ENCODE results near the gene CD7. TPM values are rescaled to one million over a fixed set of nuclear protein-coding genes. Genes with fewer than 3 reads are reported as not detected.

CD7 gene
- total and polyA plus RNA-seq, 9 of the 15 experiments (the other 6 are each of a cell fraction or from before 2014, with no cell fraction given) = 0.21 to 0.35 TPM; not detected in 7

DNA sequence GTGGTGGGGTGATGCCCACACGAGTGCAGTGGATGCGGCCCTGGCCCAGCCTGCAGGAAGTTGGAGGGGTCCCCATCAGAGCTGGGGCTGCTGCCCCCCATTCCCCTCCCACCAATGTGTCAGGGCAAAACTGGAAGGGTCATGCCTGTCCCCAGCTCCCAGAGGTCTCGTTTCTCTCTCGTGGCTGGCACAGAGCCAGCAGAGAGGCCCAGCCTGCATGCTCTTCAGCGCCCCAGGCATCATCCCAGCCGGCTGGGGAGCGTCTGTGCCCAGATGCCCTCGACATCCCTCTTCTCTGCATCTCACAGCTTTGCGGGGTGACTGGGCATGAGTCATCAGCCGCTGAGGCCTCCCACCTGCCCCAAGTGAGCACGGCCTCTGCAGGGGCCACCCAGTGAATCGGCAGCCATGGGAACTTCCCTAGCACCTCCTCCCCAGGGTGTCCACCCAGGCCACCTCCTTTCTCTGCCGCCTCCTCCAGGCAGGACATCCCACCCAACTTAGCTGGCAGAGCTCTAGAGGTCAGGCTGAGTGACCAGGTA lies 34.1 kb downstream of the CD7 start (continued):
- TF ChIP-seq TEAD4 (IDR thresholded peaks at IDR 0.05; ENCODE audit: low read length) (no peak), TEAD4 (CRISPR knock-in tag; IDR thresholded peaks at IDR 0.05; ENCODE audit: borderline replicate concordance) (peak; percentile 36), CBX8 (IDR thresholded peaks at IDR 0.05; ENCODE audit: borderline replicate concordance, extremely low read depth, low read depth, low read length, poor library complexity, severe bottlenecking) (no peak), SMAD2 (IDR thresholded peaks at IDR 0.05; ENCODE audit: low read depth, low read length) (no peak), FOXK1 (CRISPR knock-in tag; IDR thresholded peaks at IDR 0.05; ENCODE audit: borderline replicate concordance) (no peak), RBM39 (optimal IDR thresholded peaks at IDR 0.05; ENCODE audit: low read depth, low read length) (no peak), DLX4 (CRISPR knock-in tag; IDR thresholded peaks at IDR 0.05) (no peak), ERF (CRISPR knock-in tag; IDR thresholded peaks at IDR 0.05) (no peak), HNRNPL (IDR thresholded peaks at IDR 0.05; ENCODE audit: low read depth, low read length) (no peak), NFIC (IDR thresholded peaks at IDR 0.05) (peak; percentile 97), PHTF2 (CRISPR knock-in tag; IDR thresholded peaks at IDR 0.05) (no peak), ZNF75A (CRISPR knock-in tag; IDR thresholded peaks at IDR 0.05) (no peak), NFIX (CRISPR knock-in tag; IDR thresholded peaks at IDR 0.05; ENCODE audit: low read depth) (peak; percentile 32; the same call in 1 of the 2 replicates), HSF4 (CRISPR knock-in tag; IDR thresholded peaks at IDR 0.05; ENCODE audit: borderline replicate concordance) (no peak), JUNB (CRISPR knock-in tag; conservative IDR thresholded peaks at IDR 0.05) (0 out of 2 replicates have a peak, but pooled peaks have one; percentile 46), TBP (optimal IDR thresholded peaks at IDR 0.05; ENCODE audit: low read depth, low read length) (no peak), TAF7 (tag; IDR thresholded peaks at IDR 0.05) (no peak), ZFP36 (IDR thresholded peaks at IDR 0.05; ENCODE audit: low read depth, low read length, partially characterized antibody) (peak; percentile 97)
- TF ChIP-seq, protein P1, sequence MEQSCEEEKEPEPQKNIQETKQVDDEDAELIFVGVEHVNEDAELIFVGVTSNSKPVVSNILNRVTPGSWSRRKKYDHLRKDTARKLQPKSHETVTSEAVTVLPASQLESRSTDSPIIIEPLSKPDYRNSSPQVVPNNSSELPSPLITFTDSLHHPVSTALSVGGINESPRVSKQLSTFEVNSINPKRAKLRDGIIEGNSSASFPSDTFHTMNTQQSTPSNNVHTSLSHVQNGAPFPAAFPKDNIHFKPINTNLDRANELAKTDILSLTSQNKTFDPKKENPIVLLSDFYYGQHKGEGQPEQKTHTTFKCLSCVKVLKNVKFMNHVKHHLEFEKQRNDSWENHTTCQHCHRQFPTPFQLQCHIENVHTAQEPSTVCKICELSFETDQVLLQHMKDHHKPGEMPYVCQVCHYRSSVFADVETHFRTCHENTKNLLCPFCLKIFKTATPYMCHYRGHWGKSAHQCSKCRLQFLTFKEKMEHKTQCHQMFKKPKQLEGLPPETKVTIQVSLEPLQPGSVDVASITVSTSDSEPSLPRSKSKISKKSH (CRISPR knock-in tag; IDR thresholded peaks at IDR 0.05) = no peak
- TF ChIP-seq, protein P2, sequence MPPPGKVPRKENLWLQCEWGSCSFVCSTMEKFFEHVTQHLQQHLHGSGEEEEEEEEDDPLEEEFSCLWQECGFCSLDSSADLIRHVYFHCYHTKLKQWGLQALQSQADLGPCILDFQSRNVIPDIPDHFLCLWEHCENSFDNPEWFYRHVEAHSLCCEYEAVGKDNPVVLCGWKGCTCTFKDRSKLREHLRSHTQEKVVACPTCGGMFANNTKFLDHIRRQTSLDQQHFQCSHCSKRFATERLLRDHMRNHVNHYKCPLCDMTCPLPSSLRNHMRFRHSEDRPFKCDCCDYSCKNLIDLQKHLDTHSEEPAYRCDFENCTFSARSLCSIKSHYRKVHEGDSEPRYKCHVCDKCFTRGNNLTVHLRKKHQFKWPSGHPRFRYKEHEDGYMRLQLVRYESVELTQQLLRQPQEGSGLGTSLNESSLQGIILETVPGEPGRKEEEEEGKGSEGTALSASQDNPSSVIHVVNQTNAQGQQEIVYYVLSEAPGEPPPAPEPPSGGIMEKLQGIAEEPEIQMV (tag; conservative IDR thresholded peaks at IDR 0.05; ENCODE audit: low read depth) = no peak
- TF ChIP-seq, protein P3, sequence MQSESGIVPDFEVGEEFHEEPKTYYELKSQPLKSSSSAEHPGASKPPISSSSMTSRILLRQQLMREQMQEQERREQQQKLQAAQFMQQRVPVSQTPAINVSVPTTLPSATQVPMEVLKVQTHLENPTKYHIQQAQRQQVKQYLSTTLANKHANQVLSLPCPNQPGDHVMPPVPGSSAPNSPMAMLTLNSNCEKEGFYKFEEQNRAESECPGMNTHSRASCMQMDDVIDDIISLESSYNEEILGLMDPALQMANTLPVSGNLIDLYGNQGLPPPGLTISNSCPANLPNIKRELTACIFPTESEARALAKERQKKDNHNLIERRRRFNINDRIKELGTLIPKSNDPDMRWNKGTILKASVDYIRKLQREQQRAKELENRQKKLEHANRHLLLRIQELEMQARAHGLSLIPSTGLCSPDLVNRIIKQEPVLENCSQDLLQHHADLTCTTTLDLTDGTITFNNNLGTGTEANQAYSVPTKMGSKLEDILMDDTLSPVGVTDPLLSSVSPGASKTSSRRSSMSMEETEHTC (IDR thresholded peaks at IDR 0.05) = no peak
- TF ChIP-seq, protein P4, sequence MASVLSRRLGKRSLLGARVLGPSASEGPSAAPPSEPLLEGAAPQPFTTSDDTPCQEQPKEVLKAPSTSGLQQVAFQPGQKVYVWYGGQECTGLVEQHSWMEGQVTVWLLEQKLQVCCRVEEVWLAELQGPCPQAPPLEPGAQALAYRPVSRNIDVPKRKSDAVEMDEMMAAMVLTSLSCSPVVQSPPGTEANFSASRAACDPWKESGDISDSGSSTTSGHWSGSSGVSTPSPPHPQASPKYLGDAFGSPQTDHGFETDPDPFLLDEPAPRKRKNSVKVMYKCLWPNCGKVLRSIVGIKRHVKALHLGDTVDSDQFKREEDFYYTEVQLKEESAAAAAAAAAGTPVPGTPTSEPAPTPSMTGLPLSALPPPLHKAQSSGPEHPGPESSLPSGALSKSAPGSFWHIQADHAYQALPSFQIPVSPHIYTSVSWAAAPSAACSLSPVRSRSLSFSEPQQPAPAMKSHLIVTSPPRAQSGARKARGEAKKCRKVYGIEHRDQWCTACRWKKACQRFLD (CRISPR knock-in tag; IDR thresholded peaks at IDR 0.05) = no peak

Data from K562 (cell line).